AG09309 (cell line): Measurements from ENCODE around the gene C10orf62.

Experiments
- DNase-seq: peaks from one replicate; pipeline ENCODE4 v3.0.0-alpha.2; 2010; ENCODE audit warnings: low read depth
- H3K4me3 ChIP-seq: 2 replicates; pipeline ENCODE4 v1.5.1; 2011; ENCODE audit warnings: mild to moderate bottlenecking, low read depth, low read length, moderate library complexity; ENCODE audit not compliant: control insufficient read depth
- TF ChIP-seq, protein P1 (sequence below): IDR thresholded peaks from 2 replicates; pipeline ENCODE4 v1.5.1; 2011; ENCODE audit warnings: mild to moderate bottlenecking, low read depth, low read length, inconsistent platforms; ENCODE audit not compliant: insufficient read depth, control insufficient read depth; ENCODE audit errors: missing control alignments

The C10orf62 gene, protein sequence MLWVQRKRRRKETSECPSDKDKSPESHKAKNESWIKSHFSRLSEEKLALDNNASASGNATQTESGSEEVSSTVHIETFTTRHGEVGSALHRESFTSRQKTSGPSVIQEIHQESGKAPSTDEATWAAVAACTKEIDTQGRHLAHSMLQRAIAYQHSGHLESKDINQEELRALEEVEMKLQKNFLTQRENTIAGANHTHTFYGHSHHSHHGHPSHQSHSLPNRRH

DNA sequence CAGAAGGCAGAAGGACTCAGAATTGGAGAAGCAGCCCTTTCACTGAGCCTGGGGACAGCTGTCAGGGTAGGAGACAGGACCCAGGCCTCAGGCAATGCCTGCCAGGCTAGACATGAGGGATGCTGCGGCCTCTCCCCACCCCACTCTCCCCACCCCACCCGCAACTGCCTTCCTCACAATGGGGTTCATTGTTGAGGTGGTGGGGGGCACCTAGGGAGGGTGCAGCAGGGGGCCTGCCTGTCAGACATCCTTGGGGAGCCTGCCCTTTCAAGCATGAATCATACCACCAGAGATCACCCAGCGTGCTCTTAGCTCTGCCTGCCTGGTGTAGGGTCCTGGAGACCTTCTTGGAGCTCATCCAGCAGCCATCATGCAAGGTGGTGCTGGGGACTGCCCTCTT, at the start of gene C10orf62:
Gene C10orf62 (plus strand): TSS at position 243 of the 400 bp plus-strand sequence. CDS start 177 bp downstream, outside the sequence.
- H3K4me3 ChIP-seq: no peak within 1 kb of the TSS
- DNase-seq: no peak
- TF ChIP-seq, protein P1, sequence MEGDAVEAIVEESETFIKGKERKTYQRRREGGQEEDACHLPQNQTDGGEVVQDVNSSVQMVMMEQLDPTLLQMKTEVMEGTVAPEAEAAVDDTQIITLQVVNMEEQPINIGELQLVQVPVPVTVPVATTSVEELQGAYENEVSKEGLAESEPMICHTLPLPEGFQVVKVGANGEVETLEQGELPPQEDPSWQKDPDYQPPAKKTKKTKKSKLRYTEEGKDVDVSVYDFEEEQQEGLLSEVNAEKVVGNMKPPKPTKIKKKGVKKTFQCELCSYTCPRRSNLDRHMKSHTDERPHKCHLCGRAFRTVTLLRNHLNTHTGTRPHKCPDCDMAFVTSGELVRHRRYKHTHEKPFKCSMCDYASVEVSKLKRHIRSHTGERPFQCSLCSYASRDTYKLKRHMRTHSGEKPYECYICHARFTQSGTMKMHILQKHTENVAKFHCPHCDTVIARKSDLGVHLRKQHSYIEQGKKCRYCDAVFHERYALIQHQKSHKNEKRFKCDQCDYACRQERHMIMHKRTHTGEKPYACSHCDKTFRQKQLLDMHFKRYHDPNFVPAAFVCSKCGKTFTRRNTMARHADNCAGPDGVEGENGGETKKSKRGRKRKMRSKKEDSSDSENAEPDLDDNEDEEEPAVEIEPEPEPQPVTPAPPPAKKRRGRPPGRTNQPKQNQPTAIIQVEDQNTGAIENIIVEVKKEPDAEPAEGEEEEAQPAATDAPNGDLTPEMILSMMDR: no peak

DNA sequence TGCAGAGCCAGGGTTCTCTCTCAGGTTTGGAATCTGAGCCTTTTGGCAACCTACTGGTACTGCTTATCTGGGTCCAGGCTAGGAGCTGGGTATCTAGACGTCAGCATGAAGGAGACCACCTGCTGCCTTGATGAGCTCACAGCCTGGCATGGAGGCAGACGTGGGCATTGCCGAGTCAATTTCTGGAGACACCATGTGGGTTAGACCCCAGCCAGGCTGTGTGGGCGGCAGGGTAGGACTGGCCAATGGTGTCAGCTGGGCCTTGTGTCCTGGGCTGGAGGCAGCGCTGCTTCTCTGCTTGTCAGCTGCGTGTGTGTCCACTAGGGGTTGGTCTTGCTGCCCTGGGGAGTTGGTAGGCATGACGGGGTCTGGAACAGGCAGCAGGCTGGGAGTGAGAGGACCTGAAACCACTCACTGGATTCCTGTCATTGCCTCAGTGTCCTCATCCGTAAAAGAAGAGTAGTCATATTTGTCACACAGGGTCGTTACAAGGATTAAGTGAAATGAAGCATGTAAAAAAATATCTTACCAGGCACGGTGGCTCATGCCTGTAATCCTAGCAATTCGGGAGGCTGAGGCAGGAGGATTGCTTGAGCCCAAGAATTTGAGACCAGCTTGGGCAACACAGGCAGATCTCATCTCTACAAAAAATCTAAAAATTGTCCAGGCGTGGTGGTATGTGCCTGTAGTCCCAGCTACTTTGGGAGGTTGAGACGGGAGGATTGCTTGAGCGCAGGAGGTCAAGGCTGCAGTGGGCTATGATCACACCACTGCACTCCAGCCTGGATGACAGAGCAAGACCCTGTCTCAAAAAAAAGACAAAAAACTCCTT, 48.6 kb upstream of the C10orf62 start:
- DNase-seq: no peak
- TF ChIP-seq, protein P1: no peak
- no peak overlapping the region for H3K4me3 ChIP-seq

DNA sequence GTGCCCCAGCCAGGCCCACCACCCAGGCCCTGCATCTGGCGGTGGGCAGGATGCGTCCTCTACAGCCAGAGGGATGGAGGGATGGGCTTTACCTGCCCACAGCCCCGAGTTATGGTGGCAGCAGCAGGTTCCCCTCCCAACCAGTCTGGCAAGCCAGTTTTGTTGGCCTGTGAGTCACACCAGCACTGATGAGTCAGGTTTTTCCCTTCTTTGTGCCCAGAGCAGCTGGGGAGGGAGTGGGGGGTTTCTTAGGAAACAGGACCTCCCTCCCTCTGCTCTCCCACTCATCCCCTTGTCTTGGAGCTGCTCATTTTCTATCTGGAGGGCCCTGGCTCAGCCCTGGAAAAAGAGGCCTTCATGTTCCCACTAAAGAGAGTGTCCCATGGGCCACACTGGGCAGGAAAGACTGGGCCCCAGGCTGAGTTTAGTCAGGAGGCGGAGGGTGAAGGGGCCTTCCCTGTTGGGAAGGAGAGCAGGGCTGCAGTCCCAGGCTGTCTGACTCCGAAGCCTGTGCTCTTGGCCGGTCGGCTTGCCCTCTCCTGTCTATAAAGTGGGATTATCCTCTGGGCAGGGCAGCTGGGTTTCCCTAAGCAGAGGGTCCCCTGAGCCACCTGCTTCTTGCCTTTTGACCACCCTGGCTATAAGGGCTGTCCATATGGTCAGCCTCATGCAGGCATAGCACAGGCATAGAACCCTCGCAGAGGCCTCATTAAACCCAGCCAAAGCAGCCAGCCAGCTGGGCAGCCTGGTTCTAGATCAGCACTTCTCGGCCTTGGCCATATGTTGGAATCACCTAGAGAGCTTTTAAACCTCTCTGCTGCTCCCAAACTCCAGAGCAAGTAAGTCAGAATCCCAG, 47.1 kb upstream of the C10orf62 start:
- TF ChIP-seq, protein P1: no peak
- no peak overlapping the region; the same call in 1 of the 2 replicates for H3K4me3 ChIP-seq

DNA sequence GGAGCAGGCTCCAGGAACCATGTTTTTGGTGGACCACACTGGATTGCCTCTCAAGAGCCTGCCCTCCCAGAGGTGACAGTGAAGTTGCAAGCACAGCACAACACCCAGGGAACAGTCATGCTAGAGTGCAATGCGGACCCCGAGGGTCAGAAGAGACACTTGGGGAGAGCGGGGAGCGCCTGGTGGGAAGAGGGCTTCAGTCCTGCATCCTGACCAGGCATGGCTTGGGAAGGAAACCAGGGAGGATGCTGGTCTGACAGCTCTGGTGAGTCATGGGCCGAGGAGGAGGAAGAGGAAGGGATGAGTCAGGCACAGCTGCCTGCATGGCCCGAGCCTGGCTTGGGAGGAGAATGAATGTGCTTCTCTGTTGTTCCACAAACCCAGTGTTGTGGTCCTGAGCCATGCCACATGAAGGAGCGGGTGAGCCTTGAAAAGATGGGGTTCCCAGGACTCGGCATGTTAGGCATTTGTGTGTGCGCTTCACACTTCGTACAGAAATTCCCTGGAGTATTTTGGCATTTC, 46.4 kb upstream of the C10orf62 start:
- peak; percentile 77 for DNase-seq
- TF ChIP-seq, protein P1: no peak
- H3K4me3 ChIP-seq: no peak overlapping the region

More for the DNA sequence above, 47.1 kb upstream of the C10orf62 start:
- DNase-seq: peak; percentile 62

DNA sequence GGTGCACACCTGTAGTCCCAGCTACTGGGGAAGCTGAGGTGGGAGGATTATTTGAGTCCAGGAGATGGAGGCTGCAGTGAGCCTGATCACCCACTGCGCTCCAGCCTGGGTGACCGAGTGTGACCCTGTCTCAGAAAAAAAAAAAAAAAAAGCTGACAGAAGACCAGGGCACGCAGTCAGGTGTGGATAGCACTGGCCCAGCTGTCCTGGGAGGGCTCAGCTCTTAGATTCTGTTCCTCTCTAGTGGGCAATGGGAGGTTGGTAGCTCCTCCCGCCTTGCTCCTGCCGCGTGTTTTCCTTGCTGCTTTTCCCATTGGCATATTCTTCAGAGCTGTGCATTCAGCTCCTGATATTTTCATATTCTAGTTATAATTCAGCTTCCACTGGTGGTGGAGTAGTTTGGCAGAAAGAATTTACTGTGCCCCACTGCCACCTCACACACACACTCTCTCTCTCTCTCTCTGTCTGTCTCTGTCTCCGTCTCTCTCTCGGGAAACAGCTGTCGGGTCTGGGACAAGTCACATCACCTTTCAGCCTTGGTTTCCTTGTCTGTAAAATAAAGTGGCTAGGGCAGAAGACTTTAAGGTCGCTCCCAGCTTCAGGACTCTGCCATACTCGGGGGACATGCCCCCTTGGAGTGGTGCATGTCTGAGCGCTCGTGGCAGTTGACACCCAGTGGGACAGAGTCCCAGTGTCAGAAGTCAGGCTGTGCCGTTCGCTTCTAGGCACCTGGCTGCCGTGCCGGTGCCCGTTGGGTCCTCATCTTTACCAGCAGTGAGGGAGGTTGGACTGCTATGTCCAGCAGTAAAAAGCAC, 42.9 kb upstream of the C10orf62 start:
- TF ChIP-seq, protein P1: no peak
- DNase-seq: no peak
- H3K4me3 ChIP-seq: no peak overlapping the region
